T47D (cell line): Measurements from ENCODE around the gene DHRSX.
"Not testable (repeated sequence)": the region's sequence is repeated elsewhere in the genome, so short reads cannot be mapped to it uniquely, and the experiment has no call there.

Experiments used
- DNase-seq, 2 experiments: peaks; one replicate each; pipeline versions ENCODE4 v3.0.0 to v3.0.0-alpha.2; 2011 to 2012; ENCODE audit warnings: low read depth in 1 of 2, low spot score in 1 of 2
- JUND ChIP-seq: IDR thresholded peaks from 2 replicates; pipeline ENCODE4 v1.6.1; 2012; ENCODE audit warnings: low read depth
- in situ Hi-C: cut with HindIII; loops from 2 replicates; pipeline ENCODE4 v1.10.0; 2016; ENCODE audit warnings: low sequenced_read_pairs, low pct_unique_long_range_greater_than_20kb

DHRSX gene

GRCh38 chrX:2360731-2361130 is 140.0 kb downstream of the DHRSX start:
- no peak for DNase-seq
- no peak for TF ChIP-seq JUND
- in situ Hi-C loops, result no loop called here

DNA sequence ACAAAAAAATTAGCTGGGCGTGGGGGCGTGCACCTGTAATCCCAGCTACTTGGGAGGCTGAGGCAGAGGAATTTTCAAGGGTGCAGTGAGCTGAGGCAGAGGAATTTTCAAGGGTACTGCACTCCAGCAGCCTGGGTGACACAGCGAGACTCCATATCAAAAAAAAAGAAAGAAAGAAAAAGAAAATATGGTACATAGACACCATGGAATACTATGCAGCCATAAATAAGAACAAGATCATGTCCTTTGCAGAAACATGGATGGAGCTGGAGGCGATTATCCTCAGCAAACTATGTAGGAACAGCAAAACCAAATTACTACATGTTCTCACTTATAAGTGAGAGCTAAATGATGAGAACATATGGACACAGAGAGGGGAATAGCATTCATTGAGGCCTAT is 141.3 kb downstream of the DHRSX start:
- in situ Hi-C loops, DNase-seq: not testable (repeated sequence)

DNA sequence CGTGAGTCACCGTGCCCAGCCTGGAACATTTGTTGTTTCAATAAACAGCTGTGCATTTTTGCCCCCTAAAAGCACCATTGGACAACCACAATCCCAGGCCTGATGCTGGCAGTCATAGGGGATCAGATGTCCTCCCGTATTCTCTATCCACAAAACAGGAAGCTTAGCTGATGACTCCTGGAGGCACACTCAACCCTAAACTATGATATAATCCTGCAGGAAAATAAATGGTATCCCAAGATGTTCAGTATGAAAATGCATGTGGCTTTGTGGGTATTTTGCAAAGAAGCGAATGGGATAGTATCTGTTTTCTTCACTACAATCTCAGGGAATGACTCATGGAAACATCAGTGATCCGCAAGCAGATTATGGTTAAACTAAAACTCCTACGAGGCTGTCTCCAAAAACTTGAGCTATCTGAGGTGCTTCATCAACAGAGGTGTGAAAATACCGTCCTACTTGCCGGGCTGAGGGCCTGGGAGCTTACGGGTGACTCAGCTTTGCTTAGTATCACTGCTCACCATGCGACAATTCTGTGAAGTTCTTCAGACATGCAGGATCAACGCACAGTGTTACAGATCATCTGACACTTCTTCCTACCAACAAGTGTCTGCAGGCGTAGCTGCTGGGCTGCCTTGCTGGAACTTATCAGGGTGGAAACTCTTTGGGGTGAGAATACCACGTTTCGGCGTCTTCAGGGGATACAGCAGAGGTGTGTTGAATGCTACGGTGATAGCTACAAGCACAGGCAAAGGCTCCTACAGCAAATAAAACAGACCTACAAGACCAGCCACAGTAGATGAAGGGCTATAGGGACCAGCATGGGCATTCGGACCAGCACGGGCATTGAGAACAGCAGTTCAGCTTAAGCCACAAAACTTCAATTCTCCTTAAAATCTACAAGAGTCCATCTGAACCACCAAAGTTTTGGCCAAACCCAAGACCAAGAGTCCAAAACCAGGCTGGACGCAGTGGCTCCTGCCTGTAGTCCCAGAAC is 148.5 kb downstream of the DHRSX start:
- no peak for DNase-seq
- no peak for TF ChIP-seq JUND
- in situ Hi-C loops, result no loop called here

GRCh38 chrX:2351321-2351720 is 149.5 kb downstream of the DHRSX start:
- in situ Hi-C loops, result no loop called here
- no peak for DNase-seq
- no peak for TF ChIP-seq JUND

DNA sequence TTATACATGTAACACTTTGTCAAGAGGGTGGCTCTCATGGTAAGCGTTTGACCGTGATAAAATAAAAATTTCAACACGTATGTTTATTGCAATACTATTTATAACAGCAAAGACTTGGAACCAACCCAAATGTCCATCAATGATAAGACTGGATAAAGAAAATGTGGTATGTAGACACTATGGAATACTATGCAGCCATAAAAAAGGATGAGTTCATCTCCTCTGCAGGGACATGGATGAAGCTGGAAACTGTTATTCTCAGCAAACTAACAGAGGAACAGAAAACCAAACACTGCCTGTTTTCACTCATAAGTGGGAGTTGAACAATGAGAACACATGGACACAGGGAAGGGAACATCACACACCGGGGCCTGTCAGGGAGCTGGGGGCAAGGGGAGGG is 150.1 kb downstream of the DHRSX start:
- DNase-seq, in situ Hi-C loops: not testable (repeated sequence)

- DNase-seq, in situ Hi-C loops: not testable (repeated sequence)
Measured at GRCh38 chrX:2350036-2350435, 150.7 kb downstream of the DHRSX start.

GRCh38 chrX:2348211-2348610 is 152.6 kb downstream of the DHRSX start:
- no peak for TF ChIP-seq JUND
- in situ Hi-C loops, result no loop called here

GRCh38 chrX:2346158-2346557 is 154.6 kb downstream of the DHRSX start:
- in situ Hi-C loops, result no loop called here
- no peak for TF ChIP-seq JUND
- no peak for DNase-seq

More at GRCh38 chrX:2348211-2348610, 152.6 kb downstream of the DHRSX start:
- DNase-seq, result no peak

GRCh38 chrX:2345562-2345961 is 155.2 kb downstream of the DHRSX start:
- in situ Hi-C loops, result no loop called here
- no peak for DNase-seq
- TF ChIP-seq JUND, result no peak

- DNase-seq, result no peak
- no peak for TF ChIP-seq JUND
- in situ Hi-C loops, result no loop called here
Measured at GRCh38 chrX:2343413-2343812, 157.4 kb downstream of the DHRSX start.

GRCh38 chrX:2342874-2343273 is 157.9 kb downstream of the DHRSX start:
- in situ Hi-C loops, result no loop called here
- no peak for TF ChIP-seq JUND
- DNase-seq, result no peak

- in situ Hi-C loops, result no loop called here
- DNase-seq, result no peak
- no peak for TF ChIP-seq JUND
Measured at GRCh38 chrX:2342281-2342688, 158.5 kb downstream of the DHRSX start.

DNA sequence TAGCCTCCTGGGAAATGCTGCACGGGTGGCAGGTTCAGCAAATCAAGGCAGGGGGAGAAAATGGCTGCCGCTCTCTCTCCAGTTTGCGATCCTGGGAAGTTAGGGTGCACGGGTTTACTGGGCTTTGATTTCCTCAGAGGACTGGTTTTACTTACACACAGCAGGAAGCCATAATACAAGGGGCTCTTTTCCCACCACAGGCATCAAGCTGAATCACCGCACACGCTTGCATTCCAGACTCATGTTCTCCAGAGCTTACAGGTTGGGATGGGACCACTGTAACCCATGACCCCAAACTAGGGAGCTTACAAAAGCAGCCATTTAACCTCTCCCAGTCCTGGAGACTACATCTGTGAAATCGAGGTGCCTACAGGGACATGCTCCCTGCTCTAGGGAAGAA is 159.8 kb downstream of the DHRSX start:
- no peak for DNase-seq
- in situ Hi-C loops, result no loop called here
- no peak for TF ChIP-seq JUND

GRCh38 chrX:2336181-2336580 is 164.6 kb downstream of the DHRSX start:
- no peak for DNase-seq
- in situ Hi-C loops, result no loop called here
- no peak for TF ChIP-seq JUND
